Measurements from ENCODE around the gene LRFN3. TPM values are rescaled to one million over a fixed set of nuclear protein-coding genes. Genes with fewer than 3 reads are reported as not detected.
A peak's percentile ranks its signal among the peaks of the same experiment; 100 is the strongest.

LRFN3 gene, protein sequence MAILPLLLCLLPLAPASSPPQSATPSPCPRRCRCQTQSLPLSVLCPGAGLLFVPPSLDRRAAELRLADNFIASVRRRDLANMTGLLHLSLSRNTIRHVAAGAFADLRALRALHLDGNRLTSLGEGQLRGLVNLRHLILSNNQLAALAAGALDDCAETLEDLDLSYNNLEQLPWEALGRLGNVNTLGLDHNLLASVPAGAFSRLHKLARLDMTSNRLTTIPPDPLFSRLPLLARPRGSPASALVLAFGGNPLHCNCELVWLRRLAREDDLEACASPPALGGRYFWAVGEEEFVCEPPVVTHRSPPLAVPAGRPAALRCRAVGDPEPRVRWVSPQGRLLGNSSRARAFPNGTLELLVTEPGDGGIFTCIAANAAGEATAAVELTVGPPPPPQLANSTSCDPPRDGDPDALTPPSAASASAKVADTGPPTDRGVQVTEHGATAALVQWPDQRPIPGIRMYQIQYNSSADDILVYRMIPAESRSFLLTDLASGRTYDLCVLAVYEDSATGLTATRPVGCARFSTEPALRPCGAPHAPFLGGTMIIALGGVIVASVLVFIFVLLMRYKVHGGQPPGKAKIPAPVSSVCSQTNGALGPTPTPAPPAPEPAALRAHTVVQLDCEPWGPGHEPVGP
- total RNA-seq (2016; rRNA removed; fragmentation: Illumina TruSeq; extraction: Trizol) (1.1 and 1.6 TPM in 2 replicates), polyA plus RNA-seq (2011; rRNA removed) (0.74 and 0.91 TPM in 2 replicates), polyA minus RNA-seq (2011; rRNA and poly(A)+ RNA removed; ENCODE audit: low replicate concordance) (1.2 and 2.4 TPM in 2 replicates), Bru-seq, nascent RNA (percentile 38 among the genes with signal in this experiment), BruChase-seq, experiment 1, labeled RNA remaining after a 6-hour chase (percentile 43 among the genes with signal in this experiment), BruChase-seq, experiment 2, labeled RNA remaining after a 2-hour chase (percentile 38 among the genes with signal in this experiment)
- total RNA-seq (2016; cell fraction: cytosol; rRNA removed; fragmentation: Illumina TruSeq; extraction: Trizol; ENCODE audit: low read depth): 0.40 and 0.79 TPM in 2 replicates
- 0.77 and 1.4 TPM in 2 replicates for total RNA-seq (2016; cell fraction: insoluble cytoplasmic fraction; rRNA removed; fragmentation: Illumina TruSeq; extraction: Trizol)
- total RNA-seq (2016; cell fraction: membrane; rRNA removed; fragmentation: Illumina TruSeq; extraction: Trizol): 3.2 and 3.3 TPM in 2 replicates
- 1.0 and 1.3 TPM in 2 replicates for total RNA-seq (2016; cell fraction: nucleus; rRNA removed; fragmentation: Illumina TruSeq; extraction: Trizol)
- polyA plus RNA-seq (2011; cell fraction: cytosol; rRNA removed): 0.47 and 0.78 TPM in 2 replicates
- 3.4 TPM in 2 replicates for polyA plus RNA-seq (2011; cell fraction: nucleus; rRNA removed)
- 2.5 and 3.6 TPM in 2 replicates for polyA plus RNA-seq (2012)
- polyA plus RNA-seq (2016; cell fraction: cytosol; fragmentation: Illumina TruSeq; extraction: Trizol; ENCODE audit: low read depth): 2.6 TPM in 2 replicates
- 4.2 and 5.4 TPM in 2 replicates for polyA plus RNA-seq (2016; cell fraction: insoluble cytoplasmic fraction; fragmentation: Illumina TruSeq; extraction: Trizol; ENCODE audit: low read depth)
- polyA plus RNA-seq (2016; cell fraction: membrane; fragmentation: Illumina TruSeq; extraction: Trizol; ENCODE audit: low read depth): 8.0 and 8.2 TPM in 2 replicates
- polyA plus RNA-seq (2016; cell fraction: nucleus; fragmentation: Illumina TruSeq; extraction: Trizol; ENCODE audit: insufficient read depth, low read depth): 3.9 and 5.6 TPM in 2 replicates
- polyA minus RNA-seq (2011; cell fraction: cytosol; rRNA and poly(A)+ RNA removed): 2.5 and 3.3 TPM in 2 replicates
- polyA minus RNA-seq (2011; cell fraction: nucleus; rRNA and poly(A)+ RNA removed): 1.8 and 3.2 TPM in 2 replicates
- long read RNA-seq, experiment 1: 0 reads
- long read RNA-seq, experiment 2, transcript LRFN3-201 (3 exons, 2,513 nt): major isoform, 14 of 22 reads
- long read RNA-seq, experiment 2, partial matches to known transcripts: 6 of 22 reads
- long read RNA-seq, experiment 2, other reads (novel, unspliced or antisense): 2 of 22 reads

DNA sequence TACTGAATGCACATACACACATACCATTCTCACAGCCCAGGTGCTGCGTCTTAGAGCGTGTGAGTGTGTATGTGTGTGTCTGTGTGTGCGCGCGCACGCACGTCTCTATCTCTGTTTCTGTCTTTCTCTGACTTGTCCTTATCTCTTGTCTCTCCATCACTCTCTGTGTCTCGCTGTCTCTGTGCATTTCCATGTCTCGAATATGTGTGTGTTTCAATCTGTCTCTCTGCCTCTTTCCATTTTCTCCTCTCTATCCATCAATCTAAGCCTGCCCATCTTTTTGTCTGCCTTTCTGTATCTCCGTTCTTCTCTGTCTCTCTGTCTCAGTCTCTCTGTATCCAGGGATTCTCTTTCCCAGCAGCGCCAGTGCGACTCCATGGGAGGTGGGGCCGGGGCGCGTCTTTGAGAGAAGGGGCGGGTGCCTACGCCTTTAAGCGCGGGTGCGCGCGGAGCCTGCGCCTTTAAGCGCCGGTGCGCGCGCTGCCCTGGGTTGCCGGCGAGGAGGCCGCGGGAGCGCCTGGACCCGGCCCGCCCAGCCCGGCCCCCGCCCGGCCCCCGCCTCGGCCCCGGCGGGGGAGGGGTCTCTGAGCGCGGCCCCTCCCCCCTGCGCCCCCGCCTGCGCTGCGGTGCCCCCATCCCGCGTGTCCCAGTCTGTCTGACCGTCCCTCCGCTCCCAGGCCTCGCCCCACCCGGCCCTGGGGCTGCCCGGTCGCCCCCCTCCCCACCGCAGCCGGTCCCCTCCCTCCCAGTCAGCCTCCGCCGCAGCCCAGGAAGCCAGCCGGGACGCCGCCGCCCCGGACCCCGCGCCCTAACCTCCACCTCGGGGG is at the start of gene LRFN3:
Gene LRFN3 (plus strand): TSS at position 464 of the 827 bp plus-strand sequence. CDS start 3,052 bp downstream, outside the sequence.
- Histone ChIP-seq H3K27me3 (ENCODE audit: control insufficient read depth in 1 of 2, insufficient read depth in 2 of 2, low read length in 2 of 2) (no peaks in the 10 kb centered on the region; a peak in 1 of 5 replicates), H2AFZ (ENCODE audit: low read length) (peak within 1 kb of the TSS; percentile 86), H3K4me2 (ENCODE audit: low read depth, low read length) (peak within 1 kb of the TSS; percentile 95), H3K79me2 (ENCODE audit: insufficient read depth, low read length) (no peaks in the 10 kb centered on the region), H3K27ac (ENCODE audit: extremely low read length, insufficient read depth, low read length) (no peak within 1 kb of the TSS), H3K9me3 (ENCODE audit: low read length) (no peaks in the 10 kb centered on the region), H3K36me3 (replicated peaks in 1 of 2; ENCODE audit: control insufficient read depth in 1 of 2, insufficient read depth in 2 of 2, low read length in 2 of 2) (no peaks in the 10 kb centered on the region; a peak in 1 of 5 replicates), H4K20me1 (ENCODE audit: insufficient read depth, low read length) (0 out of 2 replicates have a peak, but pooled peaks cover 8% of the 10 kb centered on the region), H3K4me3 (replicated peaks in 1 of 3; ENCODE audit: insufficient read depth in 1 of 3, low read depth in 2 of 3, low read length in 3 of 3) (peak within 1 kb of the TSS; percentile 73 to 84 (median 74)), H3K4me1 (ENCODE audit: insufficient read depth, low read length) (peaks cover 36% of the 10 kb centered on the region), H3K9ac (ENCODE audit: insufficient read depth, low read depth, low read length) (peak within 1 kb of the TSS; percentile 79)
- no peak for FAIRE-seq
- intact Hi-C loops (cut with micrococcal nuclease; ENCODE audit: unreplicated experiment) (loop anchor here (5.0 kb wide), 1 partner anchor 34 kb away; the partner anchor contains the start of genes HCST and NFKBID), in situ Hi-C loops (cut with HindIII; ENCODE audit: extremely low pct_ligation_motif_present, low pct_unique_long_range_greater_than_20kb) (loop anchor here (10.0 kb wide), 1 partner anchor 51 kb away; no protein-coding TSS in a partner anchor)
- DNase-seq (ENCODE audit: low spot score): peak; percentile 21
- POLR2A ChIA-PET: no interaction called here
- WGBS (ENCODE audit: low lambda C conversion rate): under 1% methylated on average over 27 of the region's 68 CpGs
- no TSS peak for BruUV-seq (replicated peaks)
- CTCF ChIA-PET (ENCODE audit: low intra/inter-chr PET ratio, low total read pairs): no interaction called here
- ATAC-seq: peak; percentile 21
- no peak for TF ChIP-seq DMAP1 (CRISPR knock-in tag; IDR thresholded peaks at IDR 0.05)
- TF ChIP-seq TRAFD1 (CRISPR knock-in tag; IDR thresholded peaks at IDR 0.05; ENCODE audit: borderline replicate concordance): no peak
- peak; percentile 97 for TF ChIP-seq ZBTB14 (CRISPR knock-in tag; IDR thresholded peaks at IDR 0.05)
- TF ChIP-seq GATAD1 (CRISPR knock-in tag; IDR thresholded peaks at IDR 0.05): peak; percentile 42; the same call in 1 of the 2 replicates
- no peak for TF ChIP-seq FOXM1 (CRISPR knock-in tag; IDR thresholded peaks at IDR 0.05)
- no peak for TF ChIP-seq SMAD9 (CRISPR knock-in tag; IDR thresholded peaks at IDR 0.05)
- no peak for TF ChIP-seq ZNF614 (CRISPR knock-in tag; IDR thresholded peaks at IDR 0.05; ENCODE audit: borderline replicate concordance)
- TF ChIP-seq HNF4G (IDR thresholded peaks at IDR 0.05; ENCODE audit: borderline replicate concordance, low read depth, low read length): no peak
- TF ChIP-seq HNF4G (CRISPR knock-in tag; IDR thresholded peaks at IDR 0.05; ENCODE audit: borderline replicate concordance, low read depth): no peak
- TF ChIP-seq SP4 (CRISPR knock-in tag; IDR thresholded peaks at IDR 0.05): peak; percentile 60; the same call in 1 of the 2 replicates
- no peak for TF ChIP-seq SRF (IDR thresholded peaks at IDR 0.05; ENCODE audit: low read depth, low read length)
- TF ChIP-seq ZSCAN31 (CRISPR knock-in tag; IDR thresholded peaks at IDR 0.05; ENCODE audit: low read depth): no peak
- no peak for TF ChIP-seq ZKSCAN1 (IDR thresholded peaks at IDR 0.05; ENCODE audit: low read length)
- peak; percentile 46; the same call in 1 of the 2 replicates for TF ChIP-seq SALL1 (CRISPR knock-in tag; IDR thresholded peaks at IDR 0.05)

Data from HepG2 (cell line).